ENCODE measurements around the gene NOXA1.

GRCh38 chr9:137433916-137434431 is 10.8 kb downstream of the NOXA1 start:
- TF ChIP-seq CTCF (conservative IDR thresholded peaks at IDR 0.05; ENCODE audit: low read depth, low read length) (no peak), EZH2 (IDR thresholded peaks at IDR 0.05; ENCODE audit: borderline replicate concordance, low read depth, low read length, poor library complexity, severe bottlenecking) (no peak)
